Measurements from ENCODE around the gene PITX1. TPM values are rescaled to one million over a fixed set of nuclear protein-coding genes. Genes with fewer than 3 reads are reported as not detected.
A peak's percentile ranks its signal among the peaks of the same experiment; 100 is the strongest.

Gene PITX1
- total and polyA plus RNA-seq, 7 donors: 13.6 to 103 (median 42.7) TPM

- peak in 1 of 2 donors; percentile 12 for DNase-seq
- Histone ChIP-seq H3K27ac (no peak overlapping the region), H3K36me3 (ENCODE audit: insufficient read depth in 1 of 2, low read depth in 1 of 2) (no peaks in the 10 kb centered on the region), H3K27me3 (ENCODE audit: insufficient read depth in 3 of 3, low read length in 2 of 3) (peaks cover 0 to 3% (median 0%) of the 10 kb centered on the region in 3 donors), H3K4me1 (peaks cover 31% of the 10 kb centered on the region), H3K4me3 (no peak overlapping the region), H3K9me3 (no peaks in the 10 kb centered on the region)
- 81 to 93% (median 83%) methylated on average over 3 of the region's 3 CpGs for WGBS, 3 donors
- ATAC-seq: no peak
- no peak for TF ChIP-seq CTCF (IDR thresholded peaks at IDR 0.05)
- intact Hi-C loops (cut with DNase I): no loop called here
Measured at GRCh38 chr5:135053278-135053677, 19.2 kb upstream of the PITX1 start.

GRCh38 chr5:135052511-135053145 is 18.6 kb upstream of the PITX1 start:
- ATAC-seq (no peak), DNase-seq (peak in 1 of 2 donors; percentile 8)
- TF ChIP-seq CTCF (IDR thresholded peaks at IDR 0.05): no peak
- H3K27me3 ChIP-seq (ENCODE audit: insufficient read depth in 3 of 3, low read length in 2 of 3): peaks cover 0 to 3% (median 0%) of the 10 kb centered on the region in 3 donors
- no peak overlapping the region for H3K4me3 ChIP-seq
- H3K4me1 ChIP-seq: peaks cover 31% of the 10 kb centered on the region
- H3K27ac ChIP-seq: no peak overlapping the region
- intact Hi-C loops (cut with DNase I): no loop called here
- no peaks in the 10 kb centered on the region for H3K9me3 ChIP-seq
- 76 to 84% (median 77%) methylated on average over 6 of the region's 6 CpGs for WGBS, 3 donors
- H3K36me3 ChIP-seq (ENCODE audit: insufficient read depth in 1 of 2, low read depth in 1 of 2): no peaks in the 10 kb centered on the region

- Histone ChIP-seq H3K4me1 (peaks cover 35% of the 10 kb centered on the region), H3K4me3 (no peak overlapping the region), H3K9me3 (no peaks in the 10 kb centered on the region), H3K27me3 (ENCODE audit: insufficient read depth in 3 of 3, low read length in 2 of 3) (peaks cover 0 to 3% (median 0%) of the 10 kb centered on the region in 3 donors), H3K27ac (no peak overlapping the region), H3K36me3 (ENCODE audit: insufficient read depth in 1 of 2, low read depth in 1 of 2) (no peaks in the 10 kb centered on the region)
- no peak for TF ChIP-seq CTCF (IDR thresholded peaks at IDR 0.05)
- intact Hi-C loops (cut with DNase I): no loop called here
- 69 to 83% (median 80%) methylated on average over 11 of the region's 11 CpGs for WGBS, 3 donors
- no peak for ATAC-seq
- no peak for DNase-seq
Measured at GRCh38 chr5:135051872-135052271, 17.8 kb upstream of the PITX1 start.

GRCh38 chr5:135051399-135051798 is 17.4 kb upstream of the PITX1 start:
- no peaks in the 10 kb centered on the region for H3K9me3 ChIP-seq
- ATAC-seq (no peak), DNase-seq (peak in 1 of 2 donors; percentile 13)
- intact Hi-C loops (cut with DNase I): no loop called here
- H3K27me3 ChIP-seq (ENCODE audit: insufficient read depth in 3 of 3, low read length in 2 of 3): peaks cover 0 to 3% (median 2%) of the 10 kb centered on the region in 3 donors
- WGBS, 3 donors: 28 to 57% (median 42%) methylated on average over 3 of the region's 3 CpGs
- no peaks in the 10 kb centered on the region for H3K36me3 ChIP-seq (ENCODE audit: insufficient read depth in 1 of 2, low read depth in 1 of 2)
- no peak overlapping the region for H3K4me3 ChIP-seq
- H3K27ac ChIP-seq: no peak overlapping the region
- TF ChIP-seq CTCF (IDR thresholded peaks at IDR 0.05): no peak
- H3K4me1 ChIP-seq: peaks cover 31% of the 10 kb centered on the region

Measured in psoas muscle (tissue), 8 donors.